GM21515 (cell line): ENCODE data around the gene PRR15.
"Not testable (repeated sequence)": the region's sequence is repeated elsewhere in the genome, so short reads cannot be mapped to it uniquely, and the experiment has no call there.

Source experiments
- ATAC-seq: cut with Tn5 transposase; IDR thresholded peaks from one replicate; pipeline ENCODE4 v1.9.1; 2021; ENCODE audit not compliant: unreplicated experiment

The PRR15 gene

GRCh38 chr7:29563590-29564495 lies at the start of gene PRR15:
TSS of gene PRR15 (plus strand) at chr7:29563835. CDS start at chr7:29566330, 2,495 bp downstream.
- ATAC-seq, result no peak

- no peak for ATAC-seq
These were observed 47.1 kb upstream of the PRR15 start for GRCh38 chr7:29516491-29516890.

- ATAC-seq, result no peak
These were observed 45.0 kb upstream of the PRR15 start for GRCh38 chr7:29518616-29519015.

- ATAC-seq, result no peak
These were observed 39.9 kb upstream of the PRR15 start for GRCh38 chr7:29523728-29524127.

GRCh38 chr7:29527505-29528108 lies 36.0 kb upstream of the PRR15 start:
- no peak for ATAC-seq

- not testable (repeated sequence) for ATAC-seq
These were observed 35.1 kb upstream of the PRR15 start for GRCh38 chr7:29528526-29528925.

- ATAC-seq, result no peak
These were observed 25.2 kb upstream of the PRR15 start for GRCh38 chr7:29538389-29538788.

GRCh38 chr7:29539471-29539870 lies 24.2 kb upstream of the PRR15 start:
- ATAC-seq, result no peak

- ATAC-seq, result no peak
These were observed 16.2 kb upstream of the PRR15 start for GRCh38 chr7:29547421-29547820.

- ATAC-seq, result no peak
These were observed 14.8 kb upstream of the PRR15 start for GRCh38 chr7:29548823-29549222.

- ATAC-seq, result no peak
These were observed 11.2 kb upstream of the PRR15 start for GRCh38 chr7:29552392-29552791.

- ATAC-seq, result no peak
These were observed 8.6 kb upstream of the PRR15 start for GRCh38 chr7:29555061-29555460.

- ATAC-seq, result no peak
These were observed 7.0 kb upstream of the PRR15 start for GRCh38 chr7:29556405-29557195.

GRCh38 chr7:29557954-29558353 lies 5.7 kb upstream of the PRR15 start:
- no peak for ATAC-seq

- no peak for ATAC-seq
These were observed 2.4 kb upstream of the PRR15 start for GRCh38 chr7:29561271-29561670.

- ATAC-seq, result no peak
These were observed 1.3 kb upstream of the PRR15 start for GRCh38 chr7:29562307-29562706.

GRCh38 chr7:29564496-29565223 lies 1.0 kb downstream of the PRR15 start:
- ATAC-seq, result no peak

- ATAC-seq, result no peak
These were observed 1.6 kb downstream of the PRR15 start for GRCh38 chr7:29565224-29565630.

- ATAC-seq, result no peak
These were observed 2.0 kb downstream of the PRR15 start for GRCh38 chr7:29565634-29565981.

GRCh38 chr7:29565982-29566746 lies 2.5 kb downstream of the PRR15 start:
- ATAC-seq, result no peak
